H1 (cell line): ENCODE measurements around the gene FAM234A. TPM values are rescaled to one million over a fixed set of nuclear protein-coding genes. Genes with fewer than 3 reads are reported as not detected.
"Not testable (repeated sequence)": the region's sequence is repeated elsewhere in the genome, so short reads cannot be mapped to it uniquely, and the experiment has no call there.

Experiments used
- CTCF ChIA-PET: fragments of 300-600 bp; sonication (Branson Sonifier 250); formaldehyde crosslinking; loops from one replicate; lab custom pipeline; 2021; ENCODE audit not compliant: partially characterized antibody; lab: Charles Lee
- POLR2A ChIA-PET: fragments of 300-600 bp; sonication (Branson Sonifier 250); formaldehyde crosslinking; loops from one replicate; lab custom pipeline; 2021; ENCODE audit warnings: inconsistent platforms; ENCODE audit not compliant: partially characterized antibody; lab: Charles Lee
- DNase-seq, 2 experiments: peaks; one replicate each; pipeline versions ENCODE4 v3.0.0 to v3.0.0-alpha.2; 2010 to 2022; ENCODE audit warnings: low spot score in 2 of 2, low read depth in 1 of 2, mixed read lengths in 1 of 2
- FAIRE-seq: peaks from 2 replicates; lab custom pipeline; 2011; peaks lifted over from hg19 to GRCh38; lab: Jason Lieb, UNC
- H2AFZ ChIP-seq: 2 replicates; pipeline ENCODE4 v1.8.1; 2012; ENCODE audit warnings: low read length, inconsistent platforms
- H2AK5ac ChIP-seq: 2 replicates; pipeline ENCODE4 v1.6.1; 2013; ENCODE audit warnings: low read depth, low read length
- H2BK120ac ChIP-seq: replicated peaks from 2 replicates; pipeline ENCODE3; 2013; ENCODE audit warnings: low read depth, low read length, inconsistent platforms
- H2BK12ac ChIP-seq: 2 replicates; pipeline ENCODE4 v1.6.1; 2013; ENCODE audit warnings: low read depth, low read length
- H2BK15ac ChIP-seq: 2 replicates; pipeline ENCODE4 v1.6.1; 2013; ENCODE audit warnings: low read length
- H2BK20ac ChIP-seq: 2 replicates; pipeline ENCODE4 v1.6.1; 2013; ENCODE audit warnings: low read length
- H2BK5ac ChIP-seq: 2 replicates; pipeline ENCODE4 v1.6.1; 2013; ENCODE audit warnings: low read depth, low read length
- H3K14ac ChIP-seq: 2 replicates; pipeline ENCODE4 v1.6.1; 2013; ENCODE audit warnings: inconsistent platforms; ENCODE audit not compliant: insufficient read length
- H3K18ac ChIP-seq: 2 replicates; pipeline ENCODE4 v1.6.1; 2013; ENCODE audit warnings: low read length; ENCODE audit errors: extremely low read depth
- H3K23ac ChIP-seq: 2 replicates; pipeline ENCODE4 v1.6.1; 2013; ENCODE audit warnings: inconsistent platforms; ENCODE audit not compliant: insufficient read length
- H3K23me2 ChIP-seq: 2 replicates; pipeline ENCODE4 v1.6.1; 2013; ENCODE audit warnings: low read depth, low read length
- H3K27ac ChIP-seq: 2 replicates; pipeline ENCODE4 v1.6.1; 2011; ENCODE audit warnings: low read depth, low read length, inconsistent platforms
- H3K27me3 ChIP-seq, 4 experiments: replicated peaks in 1 of 4; 1 replicate in 1 of 4; 2 replicates in 3 of 4; pipeline versions ENCODE4 v1.6.1 to v1.8.1; 2011 to 2013; ENCODE audit warnings: low read length in 3 of 4, mild to moderate bottlenecking in 3 of 4, inconsistent platforms in 2 of 4, mixed read lengths in 2 of 4, moderate library complexity in 1 of 4; ENCODE audit not compliant: control insufficient read depth in 3 of 4, insufficient read depth in 3 of 4; ENCODE audit errors: extremely low read depth in 1 of 4
- H3K36me3 ChIP-seq, 4 experiments: 2 replicates each; pipeline versions ENCODE4 v1.6.1 to v1.8.1; 2011 to 2013; ENCODE audit warnings: mild to moderate bottlenecking in 4 of 4, low read length in 3 of 4, moderate library complexity in 2 of 4, control low read depth in 1 of 4, inconsistent platforms in 1 of 4; ENCODE audit not compliant: insufficient read depth in 4 of 4, control insufficient read depth in 2 of 4
- H3K4ac ChIP-seq: replicated peaks from 2 replicates; pipeline ENCODE3; 2013; ENCODE audit warnings: low read length, low read depth, mixed read lengths, inconsistent platforms; ENCODE audit not compliant: insufficient read length
- H3K4me1 ChIP-seq, 4 experiments: replicated peaks in 1 of 4; 1 replicate in 1 of 4; 2 replicates in 3 of 4; pipeline versions ENCODE4 v1.6.1 to v1.8.1; 2011 to 2013; ENCODE audit warnings: low read length in 3 of 4, inconsistent platforms in 2 of 4, mixed read lengths in 1 of 4; ENCODE audit not compliant: insufficient read depth in 4 of 4, control insufficient read depth in 3 of 4
- H3K4me2 ChIP-seq, 2 experiments: 2 replicates each; pipeline versions ENCODE4 v1.6.1 to v1.8.1; 2011 to 2013; ENCODE audit warnings: low read depth in 2 of 2, low read length in 2 of 2, control low read depth in 1 of 2, inconsistent platforms in 1 of 2, mild to moderate bottlenecking in 1 of 2; ENCODE audit not compliant: insufficient read depth in 1 of 2
- H3K4me3 ChIP-seq, 4 experiments: fragments of 200-600, 300-600 bp in 1 of 4; sonication (generic), shearing (Covaris generic), sonication (Bioruptor Twin) in 1 of 4; 2 replicates each; pipeline versions ENCODE4 v1.5.1 to v1.8.1; 2011 to 2016; ENCODE audit warnings: low read length in 4 of 4, low read depth in 3 of 4, control low read depth in 2 of 4, inconsistent platforms in 2 of 4, mild to moderate bottlenecking in 2 of 4, mixed read lengths in 1 of 4, moderate library complexity in 1 of 4; ENCODE audit not compliant: insufficient read depth in 2 of 4; ENCODE audit errors: extremely low read depth in 1 of 4
- H3K56ac ChIP-seq: replicated peaks from 2 replicates; pipeline ENCODE3; 2013; ENCODE audit warnings: low read depth, mild to moderate bottlenecking, mixed read lengths, low read length, inconsistent platforms; ENCODE audit not compliant: insufficient read length
- H3K79me1 ChIP-seq: 2 replicates; pipeline ENCODE4 v1.6.1; 2013; ENCODE audit warnings: low read depth, low read length, control low read depth
- H3K79me2 ChIP-seq, 2 experiments: 2 replicates each; pipeline versions ENCODE4 v1.6.1 to v1.8.1; 2012 to 2013; ENCODE audit warnings: low read length in 2 of 2, mild to moderate bottlenecking in 2 of 2, inconsistent platforms in 1 of 2; ENCODE audit not compliant: insufficient read depth in 2 of 2, control insufficient read depth in 1 of 2
- H3K9ac ChIP-seq, 4 experiments: replicated peaks in 1 of 4; 1 replicate in 1 of 4; 2 replicates in 3 of 4; pipeline versions ENCODE4 v1.6.1 to v1.8.1; 2011 to 2013; ENCODE audit warnings: low read depth in 3 of 4, low read length in 3 of 4, control low read depth in 2 of 4, mild to moderate bottlenecking in 2 of 4, moderate library complexity in 2 of 4, inconsistent platforms in 1 of 4; ENCODE audit errors: extremely low read depth in 1 of 4
- H3K9me3 ChIP-seq, 2 experiments: 2 replicates each; pipeline versions ENCODE4 v1.6.1 to v1.8.1; 2012 to 2013; ENCODE audit warnings: mild to moderate bottlenecking in 2 of 2, moderate library complexity in 2 of 2, control low read depth in 1 of 2, inconsistent platforms in 1 of 2, low read depth in 1 of 2, low read length in 1 of 2, mixed read lengths in 1 of 2; ENCODE audit not compliant: insufficient read depth in 2 of 2
- H4K20me1 ChIP-seq, 2 experiments: replicated peaks in 1 of 2; 2 replicates each; pipeline versions ENCODE3 to v1.8.1; 2011 to 2013; ENCODE audit warnings: inconsistent platforms in 2 of 2, low read length in 2 of 2, mild to moderate bottlenecking in 1 of 2; ENCODE audit not compliant: insufficient read depth in 2 of 2, control insufficient read depth in 1 of 2
- H4K5ac ChIP-seq: 2 replicates; pipeline ENCODE4 v1.6.1; 2013; ENCODE audit warnings: low read length, low read depth, mixed read lengths, inconsistent platforms; ENCODE audit not compliant: insufficient read length
- H4K8ac ChIP-seq: 2 replicates; pipeline ENCODE4 v1.8.0; 2013; ENCODE audit warnings: mild to moderate bottlenecking, moderate library complexity, low read length, inconsistent platforms; ENCODE audit not compliant: insufficient read depth; ENCODE audit errors: extremely low read depth
- H4K91ac ChIP-seq: replicated peaks from 2 replicates; pipeline ENCODE3; 2013; ENCODE audit warnings: low read length, mixed read lengths, inconsistent platforms; ENCODE audit not compliant: insufficient read length
- BACH1 ChIP-seq: IDR thresholded peaks from 2 replicates; pipeline ENCODE4 v1.6.1; 2012; ENCODE audit warnings: low read length, improper control_type of control experiment
- PHF8 ChIP-seq: fragments of 200-600 bp; sonication (generic); conservative IDR thresholded peaks from 2 replicates; pipeline ENCODE4 v1.7.1; 2012; ENCODE audit warnings: low read depth, mild to moderate bottlenecking, inconsistent platforms, low read length, moderate library complexity
- SIRT6 ChIP-seq: IDR thresholded peaks from one replicate; pipeline ENCODE4 v1.7.1; 2012; ENCODE audit warnings: low read length, inconsistent platforms
- YY1 ChIP-seq: IDR thresholded peaks from 2 replicates; pipeline ENCODE4 v1.6.1; 2011; ENCODE audit warnings: low read depth, mild to moderate bottlenecking, low read length
- WGBS, 2 experiments: shearing (Covaris generic) in 1 of 2; methylation state at CpG; one replicate each; pipeline versions ENCODE4 v1.1.6 to v1.1.7; 2013 to 2015; ENCODE audit warnings: low lambda C conversion rate in 2 of 2, mixed read lengths in 2 of 2, inconsistent platforms in 1 of 2, low coverage in 1 of 2, missing lambda C conversion rate in 1 of 2; ENCODE audit not compliant: insufficient replicate concordance in 2 of 2, insufficient coverage in 1 of 2, insufficient read length in 1 of 2; ENCODE audit errors: extremely low coverage in 1 of 2, missing lambda C conversion rate in 1 of 2; 5-methylcytosine and 5-hydroxymethylcytosine counted together
- polyA plus RNA-seq, 7 experiments: library from polyadenylated mRNA; depleted of rRNA in 3 of 7; stranded (reverse) in 5 of 7; unstranded in 2 of 7; fragments of >200 nt in 5 of 7; fragments of 200-250 nt in 2 of 7; gene quantifications; 1 replicate in 5 of 7; 2 replicates in 1 of 7; 4 replicates in 1 of 7; pipeline versions ENCODE4 v1.2.1 to v1.2.3, GENCODE V29; 2011 to 2013; ENCODE audit warnings: missing spikeins in 2 of 7, mixed read lengths in 2 of 7
- total RNA-seq: library from RNA; stranded (reverse); fragmentation: NEBNext Ultra II Directional; extraction: Animal tissue kit (Norgen Biotek cat#: 25700); gene quantifications from 2 replicates; pipeline ENCODE4 v1.2.1, GENCODE V29; 2021

Gene FAM234A
- total and polyA plus RNA-seq, 2 of the 8 experiments (the other 6 are each of a cell fraction or from before 2014, with no cell fraction given), result 80.6 to 104 TPM

GRCh38 chr16:255183-255582 lies 20.6 kb downstream of the FAM234A start (continued):
- TF ChIP-seq SIRT6, result no peak
- TF ChIP-seq YY1, result no peak
- TF ChIP-seq PHF8, result no peak
- no peak for TF ChIP-seq BACH1

DNA sequence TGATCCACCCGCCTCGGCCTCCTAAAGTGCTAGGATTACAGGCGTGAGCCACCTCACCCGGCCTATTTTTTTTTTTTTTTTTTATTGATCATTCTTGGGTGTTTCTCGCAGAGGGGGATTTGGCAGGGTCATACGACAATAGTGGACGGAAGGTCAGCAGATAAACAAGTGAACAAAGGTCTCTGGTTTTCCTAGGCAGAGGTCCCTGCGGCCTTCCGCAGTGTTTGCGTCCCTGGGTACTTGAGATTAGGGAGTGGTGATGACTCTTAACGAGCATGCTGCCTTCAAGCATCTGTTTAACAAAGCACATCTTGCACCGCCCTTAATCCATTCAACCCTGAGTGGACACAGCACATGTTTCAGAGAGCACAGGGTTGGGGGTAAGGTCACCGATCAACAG lies 23.5 kb downstream of the FAM234A start:
- H4K5ac ChIP-seq, FAIRE-seq, H4K91ac ChIP-seq, H3K4me2 ChIP-seq, H3K27me3 ChIP-seq, H4K8ac ChIP-seq, H3K4me3 ChIP-seq, H3K23me2 ChIP-seq, H3K14ac ChIP-seq, H3K18ac ChIP-seq, H3K56ac ChIP-seq, H2BK5ac ChIP-seq, H3K79me2 ChIP-seq, H3K23ac ChIP-seq, H2BK120ac ChIP-seq, H3K79me1 ChIP-seq, H2BK12ac ChIP-seq, DNase-seq, H2AK5ac ChIP-seq, H2BK15ac ChIP-seq, H3K9ac ChIP-seq, CTCF ChIA-PET, H3K9me3 ChIP-seq, H2BK20ac ChIP-seq, H3K4me1 ChIP-seq, H3K4ac ChIP-seq, H3K27ac ChIP-seq, H2AFZ ChIP-seq: not testable (repeated sequence)
- POLR2A ChIA-PET, result interaction anchor here (0.6 kb wide), 1 partner anchor 17 kb away, joined by 3 read pairs; no protein-coding TSS in a partner anchor
- Histone ChIP-seq H3K36me3 (peaks cover 7 to 18% (median 9%) of the 10 kb centered on the region in 4 experiments; a peak in 6 of 8 replicates), H4K20me1 (peaks cover 0 to 12% of the 10 kb centered on the region in 2 experiments)
- 94% methylated on average over 8 of the region's 13 CpGs; no CpG with 5 or more reads in 1 of the 2 experiments for whole genome bisulfite sequencing, 2 experiments
